Measurements from ENCODE around the gene MST1.

MST1 gene

GRCh38 chr3:49646236-49646635 lies 43.0 kb downstream of the MST1 start:
- no peak overlapping the region for H3K4me2 ChIP-seq (ENCODE audit: insufficient read depth, low read length)
- H3K9ac ChIP-seq (ENCODE audit: low read depth, low read length): no peak overlapping the region
- no peaks in the 10 kb centered on the region for H3K9me3 ChIP-seq (ENCODE audit: insufficient read depth, low read length, severe bottlenecking)
- DNase-seq (no peak), ATAC-seq (ENCODE audit: insufficient read depth, low read depth) (no peak)
- H3K27ac ChIP-seq (ENCODE audit: low read length): no peak overlapping the region
- H4K20me1 ChIP-seq (ENCODE audit: insufficient read depth, low read length): no peaks in the 10 kb centered on the region
- no peak overlapping the region for H3K4me3 ChIP-seq (ENCODE audit: low read depth in 1 of 2, low read length in 2 of 2)
- H3K79me2 ChIP-seq (ENCODE audit: insufficient read depth, low read length): no peaks in the 10 kb centered on the region
- H3K36me3 ChIP-seq (ENCODE audit: insufficient read depth, low read length): no peaks in the 10 kb centered on the region
- TF ChIP-seq EZH2 (IDR thresholded peaks at IDR 0.05; ENCODE audit: borderline replicate concordance, low read depth, low read length, severe bottlenecking) (no peak), CTCF (IDR thresholded peaks at IDR 0.05; ENCODE audit: borderline replicate concordance, extremely low read depth, low read length, poor library complexity, severe bottlenecking) (no peak)
- no peaks in the 10 kb centered on the region for H3K27me3 ChIP-seq (ENCODE audit: insufficient read depth, low read length, poor library complexity)
- H2AFZ ChIP-seq (ENCODE audit: low read depth, low read length): no peak overlapping the region
- no peaks in the 10 kb centered on the region for H3K4me1 ChIP-seq (ENCODE audit: insufficient read depth, low read length)

GRCh38 chr3:49644684-49645083 lies 44.6 kb downstream of the MST1 start:
- no peaks in the 10 kb centered on the region for H3K9me3 ChIP-seq (ENCODE audit: insufficient read depth, low read length, severe bottlenecking)
- H3K27ac ChIP-seq (ENCODE audit: low read length): no peak overlapping the region
- DNase-seq (no peak), ATAC-seq (ENCODE audit: insufficient read depth, low read depth) (no peak)
- H3K79me2 ChIP-seq (ENCODE audit: insufficient read depth, low read length): no peaks in the 10 kb centered on the region
- H4K20me1 ChIP-seq (ENCODE audit: insufficient read depth, low read length): no peaks in the 10 kb centered on the region
- no peak overlapping the region for H3K4me2 ChIP-seq (ENCODE audit: insufficient read depth, low read length)
- TF ChIP-seq EZH2 (IDR thresholded peaks at IDR 0.05; ENCODE audit: borderline replicate concordance, low read depth, low read length, severe bottlenecking) (no peak), CTCF (IDR thresholded peaks at IDR 0.05; ENCODE audit: borderline replicate concordance, extremely low read depth, low read length, poor library complexity, severe bottlenecking) (no peak)
- no peaks in the 10 kb centered on the region for H3K36me3 ChIP-seq (ENCODE audit: insufficient read depth, low read length)
- H3K4me1 ChIP-seq (ENCODE audit: insufficient read depth, low read length): no peaks in the 10 kb centered on the region
- H3K4me3 ChIP-seq (ENCODE audit: low read depth in 1 of 2, low read length in 2 of 2): no peak overlapping the region
- no peak overlapping the region for H3K9ac ChIP-seq (ENCODE audit: low read depth, low read length)
- H2AFZ ChIP-seq (ENCODE audit: low read depth, low read length): no peak overlapping the region
- H3K27me3 ChIP-seq (ENCODE audit: insufficient read depth, low read length, poor library complexity): no peaks in the 10 kb centered on the region

- Histone ChIP-seq H3K9ac (ENCODE audit: low read depth, low read length) (no peak overlapping the region), H3K79me2 (ENCODE audit: insufficient read depth, low read length) (no peaks in the 10 kb centered on the region), H3K4me3 (ENCODE audit: low read depth in 1 of 2, low read length in 2 of 2) (no peak overlapping the region), H3K27me3 (ENCODE audit: insufficient read depth, low read length, poor library complexity) (no peaks in the 10 kb centered on the region), H4K20me1 (ENCODE audit: insufficient read depth, low read length) (no peaks in the 10 kb centered on the region), H3K36me3 (ENCODE audit: insufficient read depth, low read length) (no peaks in the 10 kb centered on the region), H3K27ac (ENCODE audit: low read length) (no peak overlapping the region), H2AFZ (ENCODE audit: low read depth, low read length) (no peak overlapping the region), H3K4me1 (ENCODE audit: insufficient read depth, low read length) (no peaks in the 10 kb centered on the region), H3K4me2 (ENCODE audit: insufficient read depth, low read length) (no peak overlapping the region), H3K9me3 (ENCODE audit: insufficient read depth, low read length, severe bottlenecking) (no peaks in the 10 kb centered on the region)
- ATAC-seq (ENCODE audit: insufficient read depth, low read depth) (no peak), DNase-seq (no peak)
- TF ChIP-seq EZH2 (IDR thresholded peaks at IDR 0.05; ENCODE audit: borderline replicate concordance, low read depth, low read length, severe bottlenecking) (no peak), CTCF (IDR thresholded peaks at IDR 0.05; ENCODE audit: borderline replicate concordance, extremely low read depth, low read length, poor library complexity, severe bottlenecking) (no peak)
These were observed 46.5 kb downstream of the MST1 start for GRCh38 chr3:49642708-49643145.

Data from DND-41 (cell line).